GM19455 (cell line): ENCODE data around the gene TTYH3.

ENCODE experiments used
- ATAC-seq: cut with Tn5 transposase; IDR thresholded peaks from one replicate; pipeline ENCODE4 v1.9.1; 2021; ENCODE audit not compliant: unreplicated experiment

The TTYH3 gene

GRCh38 chr7:2634267-2635145, 2.7 kb downstream of the TTYH3 start:
- no peak for ATAC-seq

DNA sequence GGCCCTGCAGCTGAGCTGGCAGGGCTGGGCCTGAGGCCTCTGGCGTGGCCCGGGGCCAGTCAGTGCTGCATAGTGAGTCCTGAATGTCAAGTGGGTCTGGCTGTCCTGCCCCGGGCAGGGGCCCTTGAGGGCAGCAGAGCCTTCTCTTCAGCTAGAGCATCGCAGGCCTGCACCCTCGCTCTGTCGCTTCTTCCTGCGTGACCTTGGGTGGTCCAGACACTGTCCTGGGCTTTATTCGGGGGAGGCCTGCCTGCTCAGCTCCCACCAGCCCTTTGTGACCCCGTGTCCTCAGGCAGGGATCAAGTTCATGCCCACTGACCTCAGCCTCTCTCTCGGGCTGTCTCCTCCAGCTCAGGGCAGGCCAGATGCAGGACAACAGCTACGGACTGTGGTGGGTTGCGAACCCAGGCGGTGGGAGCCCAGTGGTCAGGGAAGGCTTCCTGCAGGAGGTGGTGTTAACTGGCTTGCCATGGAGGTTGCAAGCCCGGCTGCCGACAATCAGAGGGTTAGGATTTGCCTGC, 3.4 kb downstream of the TTYH3 start:
- no peak for ATAC-seq

GRCh38 chr7:2635810-2636701, 4.3 kb downstream of the TTYH3 start:
- ATAC-seq: no peak

GRCh38 chr7:2637066-2637471, 5.3 kb downstream of the TTYH3 start:
- ATAC-seq: no peak

DNA sequence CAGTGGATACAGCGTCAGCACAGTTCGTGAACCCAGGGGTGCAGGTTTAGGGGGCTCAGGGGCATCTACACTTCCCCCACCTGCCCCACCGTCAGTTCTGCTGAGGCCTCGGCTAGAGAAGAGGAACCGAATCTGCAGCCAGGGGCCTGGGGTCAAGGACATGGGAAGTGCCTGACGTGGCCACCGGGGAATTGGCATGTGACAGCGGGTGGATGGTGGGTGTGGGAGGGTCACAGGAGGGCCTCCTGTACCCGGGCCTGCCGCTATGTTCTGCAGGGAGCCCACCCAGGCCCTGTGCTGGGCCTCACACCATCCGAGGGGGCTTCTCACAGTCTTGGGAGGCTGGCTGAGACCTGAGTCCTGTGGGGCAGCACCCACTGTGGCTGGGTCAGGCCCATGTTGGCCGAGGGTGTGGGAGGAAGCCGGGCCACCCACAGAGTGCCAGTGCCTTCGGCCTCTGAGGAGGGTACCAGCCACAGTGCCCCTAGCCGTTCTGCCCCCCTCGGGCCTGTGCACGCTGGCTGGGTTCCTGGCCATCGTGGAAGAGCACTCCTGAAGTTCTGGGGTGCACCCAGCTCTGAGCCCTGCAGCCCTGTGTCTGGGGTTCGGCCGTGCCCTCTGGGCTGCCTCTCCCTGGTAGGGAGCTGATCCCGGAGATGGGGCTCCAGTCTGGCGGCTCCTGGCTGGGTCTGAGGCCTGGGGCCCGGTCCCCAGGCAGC, 5.9 kb downstream of the TTYH3 start:
- no peak for ATAC-seq

- no peak for ATAC-seq
Measured at GRCh38 chr7:2638224-2638991, 6.6 kb downstream of the TTYH3 start.

GRCh38 chr7:2639181-2639681, 7.4 kb downstream of the TTYH3 start:
- no peak for ATAC-seq

DNA sequence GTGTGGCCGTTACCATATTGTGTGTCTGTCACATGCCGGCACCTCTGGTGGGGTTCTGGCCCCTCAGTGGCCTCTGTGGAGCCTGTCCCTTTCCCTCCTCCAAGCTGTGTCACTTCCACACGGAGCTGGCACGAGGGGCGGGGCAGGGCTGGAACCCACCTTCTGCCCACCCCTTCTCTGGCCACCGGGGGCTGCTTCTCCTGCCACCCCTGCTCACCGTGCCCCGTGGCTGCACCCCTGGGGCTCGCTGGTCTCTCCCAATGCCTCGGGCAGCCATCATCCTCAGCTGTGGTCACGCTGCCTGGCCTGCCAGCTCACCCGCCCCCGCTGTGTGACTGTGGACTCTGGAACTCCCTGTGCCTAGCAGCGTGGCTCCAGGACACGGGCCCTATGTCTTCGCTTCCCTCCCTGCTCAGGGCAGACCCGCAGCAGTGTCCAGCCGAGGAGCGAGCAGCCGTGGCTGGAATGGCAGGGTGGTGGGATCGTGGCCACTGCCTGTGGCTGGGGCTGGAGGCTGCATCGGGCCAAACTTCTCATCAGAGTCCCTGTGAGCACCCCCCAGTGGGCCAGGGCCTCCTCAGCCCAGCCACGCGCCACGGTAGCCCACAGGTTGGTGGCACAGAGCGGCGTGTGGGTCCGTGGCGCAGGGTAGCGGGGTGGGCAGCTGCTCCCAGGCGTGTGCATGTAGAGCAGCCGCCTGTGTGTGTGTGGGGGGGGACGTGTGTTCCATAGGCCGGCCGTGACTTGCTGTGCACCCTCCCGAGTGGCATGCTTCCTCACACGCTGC, 8.1 kb downstream of the TTYH3 start:
- ATAC-seq: no peak

- no peak for ATAC-seq
Measured at GRCh38 chr7:2640482-2640830, 8.7 kb downstream of the TTYH3 start.

DNA sequence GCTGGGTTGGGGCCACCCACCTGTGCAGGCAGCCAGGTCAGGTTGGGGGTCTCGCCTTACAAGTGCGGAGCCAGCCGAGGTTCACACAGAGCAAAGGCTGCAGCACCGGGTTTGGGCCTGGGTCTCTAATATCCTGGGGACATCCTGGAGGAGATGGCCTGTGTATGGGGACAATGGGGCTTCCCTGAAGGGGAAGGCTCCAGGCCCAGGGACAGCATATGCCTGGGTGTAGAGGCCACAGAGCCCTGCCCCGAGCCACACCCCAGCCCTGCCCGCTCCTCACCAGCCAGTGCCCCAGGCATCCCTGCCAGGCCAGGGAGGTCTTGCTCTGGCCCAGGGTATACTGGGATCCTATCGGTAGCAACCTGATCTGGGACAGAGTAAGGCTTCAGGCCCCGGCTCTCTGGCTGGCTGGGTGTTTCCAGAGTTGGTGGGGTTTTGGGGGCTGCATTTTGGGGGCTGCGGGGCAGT, 9.1 kb downstream of the TTYH3 start:
- ATAC-seq: no peak

GRCh38 chr7:2641406-2642393, 9.9 kb downstream of the TTYH3 start:
- no peak for ATAC-seq

- no peak for ATAC-seq
Measured at GRCh38 chr7:2643386-2644219, 11.8 kb downstream of the TTYH3 start.

DNA sequence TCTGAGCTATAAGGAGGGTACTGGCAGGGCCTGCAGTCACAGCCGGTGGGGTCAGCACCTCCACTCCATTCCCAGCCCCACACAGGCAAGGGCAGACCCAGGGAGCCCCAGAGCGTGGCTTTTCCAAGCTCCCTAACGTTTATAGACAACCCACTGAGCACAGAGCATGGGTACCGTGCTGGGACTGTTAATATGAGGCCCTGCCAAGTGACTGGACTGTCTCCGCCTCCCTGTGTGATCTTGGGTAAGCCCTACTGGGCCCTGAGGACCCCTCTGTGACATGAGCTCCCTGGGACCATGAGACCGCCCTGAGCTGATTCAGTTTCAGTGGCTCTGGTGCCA, 12.4 kb downstream of the TTYH3 start:
- ATAC-seq: no peak

GRCh38 chr7:2644562-2645273, 12.9 kb downstream of the TTYH3 start:
- peak; percentile 37 for ATAC-seq

GRCh38 chr7:2645274-2645868, 13.6 kb downstream of the TTYH3 start:
- peak; percentile 39 for ATAC-seq

- ATAC-seq: no peak
Measured at GRCh38 chr7:2646336-2646679, 14.5 kb downstream of the TTYH3 start.
